Lower leg skin (tissue), 4 donors: ENCODE data around the gene FOSL1. TPM values are rescaled to one million over a fixed set of nuclear protein-coding genes. Genes with fewer than 3 reads are reported as not detected.

Experiments used
- DNase-seq, 2 donors: peaks; one replicate each; pipeline ENCODE4 v3.0.0-alpha.2; 2019; ENCODE audit warnings: low spot score in 2 of 2
- H3K4me3 ChIP-seq: fragments of 200-600 bp; sonication (generic); 2 replicates; pipeline ENCODE4 v1.5.1; 2017; ENCODE audit warnings: mild to moderate bottlenecking, low read depth; ENCODE audit not compliant: poor library complexity, severe bottlenecking
- CTCF ChIP-seq, 3 donors: fragments of 450-650 bp; IDR thresholded peaks; one replicate each; pipeline ENCODE4 v1.5.1; 2016; ENCODE audit warnings: antibody characterized with exemption in 3 of 3, mild to moderate bottlenecking in 3 of 3, moderate library complexity in 2 of 3
- POLR2A ChIP-seq, 2 donors: fragments of 450-650 bp; IDR thresholded peaks; one replicate each; pipeline ENCODE4 v1.6.1; 2016 to 2017; ENCODE audit warnings: antibody characterized with exemption in 2 of 2, mild to moderate bottlenecking in 1 of 2, moderate library complexity in 1 of 2
- WGBS, 2 donors: methylation state at CpG; one replicate each; pipeline ENCODE4 v1.1.5; 2018; 5-methylcytosine and 5-hydroxymethylcytosine counted together
- intact Hi-C: fragments of 100-400 bp; cut with DNase I; formaldehyde crosslinking; loops from one replicate; pipeline ENCODE4 v1.15.0; 2023; ENCODE audit warnings: low total_unique reads
- total RNA-seq, 4 donors: library from RNA; depleted of rRNA; stranded (reverse); fragments of >200 nt; gene quantifications; one replicate each; pipeline ENCODE4 v1.1.0, GENCODE V29; 2016

FOSL1 gene
- total RNA-seq, 4 donors from 2014 or later: 2.4 to 7.5 (median 5.3) TPM

GRCh38 chr11:65925397-65925796 is 25.2 kb upstream of the FOSL1 start:
- TF ChIP-seq POLR2A (IDR thresholded peaks at IDR 0.05): no peak
- no peak for TF ChIP-seq CTCF (IDR thresholded peaks at IDR 0.05)
- no peak overlapping the region for H3K4me3 ChIP-seq
- WGBS, 2 donors: 54 to 62% methylated on average over 2 of the region's 2 CpGs
- intact Hi-C loops: no loop called here
- no peak for DNase-seq

- no peak for DNase-seq
- TF ChIP-seq POLR2A (IDR thresholded peaks at IDR 0.05): no peak
- WGBS, 2 donors: 47 to 51% methylated on average over 3 of the region's 3 CpGs
- intact Hi-C loops: no loop called here
- H3K4me3 ChIP-seq: no peak overlapping the region
These were observed 22.4 kb upstream of the FOSL1 start for GRCh38 chr11:65922565-65922964.

- WGBS, 2 donors: 91 to 94% methylated on average over 10 of the region's 10 CpGs
- TF ChIP-seq CTCF (IDR thresholded peaks at IDR 0.05) (no peak), POLR2A (IDR thresholded peaks at IDR 0.05) (no peak)
- intact Hi-C loops: no loop called here
- no peak overlapping the region for H3K4me3 ChIP-seq
- DNase-seq: no peak
These were observed 21.7 kb upstream of the FOSL1 start for GRCh38 chr11:65921876-65922275.

- WGBS, 2 donors: 75 to 82% methylated on average over 10 to 12 of the region's 12 CpGs
- H3K4me3 ChIP-seq: no peak overlapping the region
- DNase-seq: no peak
- TF ChIP-seq CTCF (IDR thresholded peaks at IDR 0.05) (no peak), POLR2A (IDR thresholded peaks at IDR 0.05) (no peak)
- intact Hi-C loops: no loop called here
These were observed 20.9 kb upstream of the FOSL1 start for GRCh38 chr11:65921033-65921555.

GRCh38 chr11:65920372-65920802 is 20.2 kb upstream of the FOSL1 start:
- no peak for DNase-seq
- intact Hi-C loops: no loop called here
- TF ChIP-seq CTCF (IDR thresholded peaks at IDR 0.05) (no peak), POLR2A (IDR thresholded peaks at IDR 0.05) (no peak)
- H3K4me3 ChIP-seq: peak overlapping the region; percentile 80
- 47 to 55% methylated on average over 15 of the region's 15 CpGs for WGBS, 2 donors

GRCh38 chr11:65919573-65920371 is 19.6 kb upstream of the FOSL1 start:
- H3K4me3 ChIP-seq: peak overlapping the region; percentile 80
- no peak for TF ChIP-seq CTCF (IDR thresholded peaks at IDR 0.05)
- no peak for TF ChIP-seq POLR2A (IDR thresholded peaks at IDR 0.05)
- 0 to 1% methylated on average over 29 to 30 of the region's 60 CpGs for WGBS, 2 donors
- intact Hi-C loops: no loop called here
- peak in 1 of 2 donors; percentile 89 for DNase-seq
